ENCODE measurements around the gene CTSK. TPM values are rescaled to one million over a fixed set of nuclear protein-coding genes. Genes with fewer than 3 reads are reported as not detected.

The CTSK gene
- total RNA-seq, 4 donors from 2014 or later = 46.3 to 98.0 (median 64.2) TPM

DNA sequence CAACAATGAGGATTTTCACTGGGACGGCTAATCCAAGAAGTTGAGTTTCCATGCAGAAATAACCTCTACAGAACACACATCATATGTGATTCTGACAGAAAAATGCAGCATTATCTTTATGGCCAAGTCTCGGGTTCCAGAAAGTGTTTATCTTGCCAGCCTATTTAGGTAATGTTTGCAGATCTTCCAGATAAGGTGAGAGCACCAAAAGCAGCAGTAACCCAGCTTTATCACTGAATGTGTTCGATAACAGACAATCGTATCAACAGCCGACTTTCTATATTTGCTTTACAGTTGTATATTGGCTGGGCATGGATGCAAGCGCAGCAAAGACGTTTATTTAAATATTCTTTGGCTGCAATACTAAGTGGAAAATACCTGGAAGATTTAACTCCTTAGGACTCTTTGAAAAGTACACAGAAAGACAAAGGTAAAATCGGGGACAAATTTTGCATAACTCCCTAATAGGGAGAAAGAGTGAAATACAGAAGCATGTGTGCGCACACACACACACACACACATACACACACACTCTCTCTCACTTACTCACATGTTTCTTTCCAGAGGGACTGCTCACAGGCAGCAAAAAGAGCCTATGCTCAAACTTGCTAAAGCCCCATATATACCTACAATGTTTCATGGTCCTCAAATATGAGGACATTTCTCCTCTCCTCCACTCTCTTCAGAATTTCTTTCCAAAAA is 3.0 kb upstream of the CTSK start:
- no peaks in the 10 kb centered on the region for H3K27me3 ChIP-seq
- no peak overlapping the region for H3K4me3 ChIP-seq
- peaks cover 58% of the 10 kb centered on the region for H3K36me3 ChIP-seq
- peaks cover 12% of the 10 kb centered on the region for H3K4me1 ChIP-seq
- H3K9me3 ChIP-seq = no peaks in the 10 kb centered on the region
- no peak for DNase-seq (ENCODE audit: low spot score in 2 of 2)
- TF ChIP-seq CTCF (IDR thresholded peaks at IDR 0.05) = no peak
- no peak for TF ChIP-seq POLR2AphosphoS5 (IDR thresholded peaks at IDR 0.05)
- no peak for TF ChIP-seq EP300 (IDR thresholded peaks at IDR 0.05)
- TF ChIP-seq POLR2A (IDR thresholded peaks at IDR 0.05) = no peak
- peak overlapping the region; percentile 63 for H3K27ac ChIP-seq
- 68% methylated on average over 9 of the region's 9 CpGs for WGBS

DNA sequence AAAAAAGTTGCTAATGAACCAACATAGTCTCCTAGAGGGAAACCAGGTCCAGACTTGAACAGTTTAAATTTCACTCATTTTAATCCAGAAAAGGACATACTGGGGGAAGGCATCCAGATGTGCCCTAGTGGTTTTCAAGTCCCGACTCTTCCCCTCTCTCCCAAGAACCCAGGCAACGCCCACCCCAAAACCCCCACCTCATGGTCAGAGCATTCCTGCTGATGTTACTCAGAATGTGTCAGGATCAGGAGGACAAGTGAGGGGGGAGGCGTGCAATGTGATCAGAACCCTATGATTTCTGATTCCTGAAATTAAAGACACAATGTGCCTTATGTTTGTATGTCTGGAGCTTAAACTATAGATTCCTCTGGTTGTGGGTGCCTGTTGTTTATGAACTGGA is 1.6 kb upstream of the CTSK start:
- peaks cover 12% of the 10 kb centered on the region for H3K4me1 ChIP-seq
- peak in 1 of 2 donors; percentile 89 for DNase-seq (ENCODE audit: low spot score in 2 of 2)
- H3K27ac ChIP-seq = peak overlapping the region; percentile 77
- WGBS = 39% methylated on average over 3 of the region's 3 CpGs
- no peak overlapping the region for H3K4me3 ChIP-seq
- peaks cover 44% of the 10 kb centered on the region for H3K36me3 ChIP-seq
- TF ChIP-seq CTCF (IDR thresholded peaks at IDR 0.05) = no peak
- TF ChIP-seq POLR2AphosphoS5 (IDR thresholded peaks at IDR 0.05) = peak in 1 of 3 donors; percentile 21
- no peaks in the 10 kb centered on the region for H3K27me3 ChIP-seq
- H3K9me3 ChIP-seq = no peaks in the 10 kb centered on the region

DNA sequence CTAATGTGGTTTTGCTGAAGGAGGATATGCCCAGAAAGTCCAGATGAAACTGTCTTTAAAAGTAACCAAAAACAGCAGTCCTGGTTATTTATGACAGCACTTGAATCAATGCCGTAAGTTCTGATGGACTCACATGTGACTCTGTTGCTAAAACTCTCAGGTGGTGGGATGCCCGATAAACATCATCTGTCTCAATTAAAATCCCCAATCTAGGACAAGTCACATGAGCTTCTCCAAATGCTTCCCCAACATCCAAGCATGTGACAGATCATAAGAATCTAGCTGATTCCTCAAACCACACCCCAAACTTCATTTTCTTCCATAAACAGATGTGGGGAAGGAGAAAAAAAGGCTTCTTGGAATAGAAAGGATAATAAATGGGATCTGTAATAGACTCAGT is 786 bp upstream of the CTSK start:
- H3K4me3 ChIP-seq = peak overlapping the region; percentile 43
- peaks cover 39% of the 10 kb centered on the region for H3K36me3 ChIP-seq
- H3K9me3 ChIP-seq = no peaks in the 10 kb centered on the region
- WGBS = 49% methylated on average over 2 of the region's 2 CpGs
- no peak for DNase-seq (ENCODE audit: low spot score in 2 of 2)
- TF ChIP-seq CTCF (IDR thresholded peaks at IDR 0.05) (no peak), POLR2AphosphoS5 (IDR thresholded peaks at IDR 0.05) (peak in 2 of 3 donors; percentile 5 to 43), EP300 (IDR thresholded peaks at IDR 0.05) (no peak), POLR2A (IDR thresholded peaks at IDR 0.05) (no peak)
- H3K27me3 ChIP-seq = no peaks in the 10 kb centered on the region
- peak overlapping the region; percentile 77 for H3K27ac ChIP-seq
- H3K4me1 ChIP-seq = peaks cover 12% of the 10 kb centered on the region

- TF ChIP-seq POLR2A (IDR thresholded peaks at IDR 0.05) (no peak), CTCF (IDR thresholded peaks at IDR 0.05) (no peak), POLR2AphosphoS5 (IDR thresholded peaks at IDR 0.05) (no peak), EP300 (IDR thresholded peaks at IDR 0.05) (no peak)
- 32% methylated on average over 7 of the region's 7 CpGs for WGBS
- H3K4me1 ChIP-seq = peaks cover 12% of the 10 kb centered on the region
- peak overlapping the region; percentile 43 for H3K4me3 ChIP-seq
- H3K36me3 ChIP-seq = peaks cover 32% of the 10 kb centered on the region
- no peak for DNase-seq (ENCODE audit: low spot score in 2 of 2)
- H3K27me3 ChIP-seq = no peaks in the 10 kb centered on the region
- H3K27ac ChIP-seq = peak overlapping the region; percentile 77
- H3K9me3 ChIP-seq = no peaks in the 10 kb centered on the region
Measured at GRCh38 chr1:150807249-150808023, 624 bp downstream of the CTSK start.

DNA sequence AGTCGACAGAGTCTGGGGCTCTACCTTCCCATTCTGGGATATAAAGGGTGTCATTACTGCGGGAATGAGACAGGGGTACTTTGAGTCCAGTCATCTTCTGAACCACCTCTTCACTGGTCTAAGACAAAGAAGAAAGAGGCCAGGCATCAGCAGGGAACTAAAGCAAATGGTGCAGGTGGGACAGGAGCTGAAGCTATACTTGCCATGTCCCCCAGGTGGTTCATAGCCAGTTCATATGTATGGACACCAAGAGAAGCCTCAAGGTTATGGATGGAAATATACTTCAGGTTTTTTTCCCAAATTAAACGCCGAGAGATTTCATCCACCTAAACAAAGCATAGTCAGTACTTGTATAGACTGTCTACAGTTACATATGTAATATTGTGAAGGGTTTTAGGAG is 2.2 kb downstream of the CTSK start:
- Histone ChIP-seq H3K27ac (no peak overlapping the region), H3K36me3 (peaks cover 20% of the 10 kb centered on the region), H3K27me3 (no peaks in the 10 kb centered on the region), H3K4me1 (peaks cover 12% of the 10 kb centered on the region), H3K4me3 (peak overlapping the region; percentile 43), H3K9me3 (no peaks in the 10 kb centered on the region)
- no peak for DNase-seq (ENCODE audit: low spot score in 2 of 2)
- no peak for TF ChIP-seq POLR2A (IDR thresholded peaks at IDR 0.05)
- TF ChIP-seq POLR2AphosphoS5 (IDR thresholded peaks at IDR 0.05) = no peak
- no peak for TF ChIP-seq EP300 (IDR thresholded peaks at IDR 0.05)
- TF ChIP-seq CTCF (IDR thresholded peaks at IDR 0.05) = no peak
- 77% methylated on average over 4 of the region's 4 CpGs for WGBS
